Activated T-cell treated with anti-CD3 and anti-CD28 coated beads for 24 hours (primary cell): Measurements from ENCODE around the gene FBXO30.

ENCODE experiments used
- DNase-seq: peaks from one replicate; pipeline ENCODE4 v3.0.0-alpha.2; 2020; ENCODE audit warnings: low read depth

Gene FBXO30

DNA sequence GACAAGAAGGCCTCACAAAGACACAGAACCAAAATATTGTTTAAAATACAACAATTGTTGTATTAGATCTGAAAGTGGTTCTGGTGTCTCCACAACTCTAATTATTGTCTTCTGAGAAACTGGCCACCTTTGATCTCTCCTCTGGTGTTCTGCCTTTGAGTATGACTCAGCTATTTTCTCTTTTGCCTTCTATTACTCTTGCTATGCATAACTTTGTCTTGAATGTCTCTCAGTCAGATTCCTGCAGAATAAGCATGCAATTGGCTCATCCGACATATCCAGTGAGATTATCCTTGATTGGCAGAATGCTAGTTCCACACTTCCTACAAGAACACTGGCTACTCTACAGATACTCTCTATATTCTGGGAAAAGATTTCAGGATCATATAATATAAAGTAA, 65.0 kb downstream of the FBXO30 start:
- DNase-seq, result no peak

- no peak for DNase-seq
Measured at GRCh38 chr6:145745861-145746260, 68.7 kb downstream of the FBXO30 start.

DNA sequence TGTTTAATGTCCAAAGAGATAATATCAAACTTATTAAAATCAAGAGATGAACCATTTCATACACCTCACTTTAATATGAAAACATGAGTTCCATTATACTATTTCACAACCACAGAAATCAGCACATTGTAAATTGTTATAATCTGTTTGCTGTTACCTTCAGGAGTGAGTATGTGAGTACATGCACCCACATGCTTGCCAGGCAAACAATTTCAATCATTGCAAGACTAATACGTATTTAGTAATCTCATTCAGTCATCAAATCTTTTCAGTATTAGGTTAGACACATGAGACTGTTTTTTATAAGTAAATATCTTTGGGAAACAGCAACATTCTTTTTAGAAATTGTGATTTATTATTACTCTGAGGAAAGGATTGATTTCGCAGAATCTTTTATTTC, 70.0 kb downstream of the FBXO30 start:
- DNase-seq, result no peak
